HepG2 (cell line): ENCODE measurements around the gene GNB1. TPM values are rescaled to one million over a fixed set of nuclear protein-coding genes. Genes with fewer than 3 reads are reported as not detected.

Experiments
- ATAC-seq: fragments of 200-7000 bp; cut with Tn5 transposase; 3 replicates; pipeline ENCODE4 v1.9.1; 2020; ENCODE audit warnings: mild to moderate bottlenecking, moderate library complexity
- BruUV-seq: library from RNA; stranded (reverse); fragments of 400-500 nt; replicated peaks from 2 replicates; lab custom pipeline; 2021; lab: Mats Ljungman, UMichigan
- CTCF ChIA-PET: fragments of 300-600 bp; formaldehyde crosslinking; extraction: SDS; loops from one replicate; lab custom pipeline; 2021; ENCODE audit warnings: low total read pairs, inconsistent platforms, low intra/inter-chr PET ratio; lab: Yijun Ruan, JAX
- POLR2A ChIA-PET: fragments of 350-600 bp; sonication (Branson Sonifier 250); formaldehyde crosslinking; loops from one replicate; lab custom pipeline; 2020; ENCODE audit warnings: antibody characterized with exemption, inconsistent platforms; lab: Yijun Ruan, JAX
- DNase-seq: peaks from one replicate; pipeline ENCODE4 v3.0.0-alpha.2; 2015; ENCODE audit warnings: low spot score
- FAIRE-seq: peaks from 3 replicates; lab custom pipeline; 2011; peaks lifted over from hg19 to GRCh38; lab: Jason Lieb, UNC
- H2AFZ ChIP-seq: one replicate; pipeline ENCODE4 v1.6.1; 2011; ENCODE audit warnings: low read length, inconsistent platforms
- H3K27ac ChIP-seq: fragments of 300-600 bp; 3 replicates; pipeline ENCODE4 v1.8.0; 2011; ENCODE audit warnings: mixed run types, mild to moderate bottlenecking, mixed read lengths, low read length, inconsistent platforms; ENCODE audit not compliant: insufficient read depth; ENCODE audit errors: extremely low read length
- H3K27me3 ChIP-seq, 2 experiments: fragments of 200-600 bp in 1 of 2; 2 replicates in 1 of 2; 3 replicates in 1 of 2; pipeline versions ENCODE4 v1.6.0 to v1.8.0; 2011; ENCODE audit warnings: low read length in 2 of 2, mild to moderate bottlenecking in 2 of 2, moderate library complexity in 2 of 2, inconsistent platforms in 1 of 2; ENCODE audit not compliant: insufficient read depth in 2 of 2, control insufficient read depth in 1 of 2
- H3K36me3 ChIP-seq, 2 experiments: fragments of 200-600 bp in 1 of 2; replicated peaks in 1 of 2; 2 replicates in 1 of 2; 3 replicates in 1 of 2; pipeline versions ENCODE4 v1.5.1 to v1.8.0; 2011; ENCODE audit warnings: low read length in 2 of 2, inconsistent platforms in 1 of 2; ENCODE audit not compliant: insufficient read depth in 2 of 2, control insufficient read depth in 1 of 2
- H3K4me1 ChIP-seq: 2 replicates; pipeline ENCODE4 v1.5.1; 2012; ENCODE audit warnings: low read length, inconsistent platforms; ENCODE audit not compliant: insufficient read depth
- H3K4me2 ChIP-seq: 2 replicates; pipeline ENCODE4 v1.6.0; 2011; ENCODE audit warnings: low read depth, low read length, inconsistent platforms
- H3K4me3 ChIP-seq, 3 experiments: fragments of 200-600 bp in 1 of 3; sonication (generic), shearing (Covaris generic) in 1 of 3; replicated peaks in 1 of 3; 2 replicates each; pipeline ENCODE4 v1.5.1; 2011 to 2016; ENCODE audit warnings: low read length in 3 of 3, inconsistent platforms in 2 of 3, low read depth in 2 of 3, mild to moderate bottlenecking in 2 of 3, control low read depth in 1 of 3, mixed read lengths in 1 of 3; ENCODE audit not compliant: insufficient read depth in 1 of 3
- H3K79me2 ChIP-seq: one replicate; pipeline ENCODE4 v1.6.1; 2011; ENCODE audit warnings: low read length, inconsistent platforms; ENCODE audit not compliant: insufficient read depth
- H3K9ac ChIP-seq: 2 replicates; pipeline ENCODE4 v1.6.0; 2011; ENCODE audit warnings: mild to moderate bottlenecking, low read depth, low read length, inconsistent platforms; ENCODE audit not compliant: insufficient read depth
- H3K9me3 ChIP-seq: 2 replicates; pipeline ENCODE4 v1.5.1; 2012; ENCODE audit warnings: mild to moderate bottlenecking, low read length
- H4K20me1 ChIP-seq: 2 replicates; pipeline ENCODE4 v1.6.0; 2011; ENCODE audit warnings: inconsistent platforms, mild to moderate bottlenecking, low read length, moderate library complexity; ENCODE audit not compliant: insufficient read depth
- DNMT1 ChIP-seq: sonication (generic); formaldehyde crosslinking; IDR thresholded peaks from 2 replicates; pipeline ENCODE4 v1.5.1; 2020; ENCODE audit warnings: mild to moderate bottlenecking, missing genetic modification reagents
- ETV5 ChIP-seq: IDR thresholded peaks from 2 replicates; pipeline ENCODE4 v1.6.1; 2018; ENCODE audit warnings: missing biosample characterization, missing genetic modification reagents, inconsistent platforms, borderline replicate concordance
- EZH2 ChIP-seq: conservative IDR thresholded peaks from 2 replicates; pipeline ENCODE4 v1.6.1; 2012; ENCODE audit warnings: mild to moderate bottlenecking, low read depth, low read length, moderate library complexity
- GABPB1 ChIP-seq: IDR thresholded peaks from 2 replicates; pipeline ENCODE4 v1.6.1; 2016; ENCODE audit warnings: mild to moderate bottlenecking, missing genetic modification reagents, moderate library complexity, missing compliant biosample characterization
- GPN1 ChIP-seq: sonication (generic); formaldehyde crosslinking; IDR thresholded peaks from 2 replicates; pipeline ENCODE4 v1.5.1; 2020; ENCODE audit warnings: missing genetic modification reagents, borderline replicate concordance
- HNF4A ChIP-seq: sonication (generic); formaldehyde crosslinking; IDR thresholded peaks from 2 replicates; pipeline ENCODE4 v1.4.0; 2020; ENCODE audit warnings: missing genetic modification reagents
- HOMEZ ChIP-seq: IDR thresholded peaks from 2 replicates; pipeline ENCODE4 v1.6.1; 2016; ENCODE audit warnings: low read depth
- MED8 ChIP-seq: sonication (generic); formaldehyde crosslinking; IDR thresholded peaks from 2 replicates; pipeline ENCODE4 v1.8.1; 2023; ENCODE audit warnings: mild to moderate bottlenecking, missing genetic modification reagents; ENCODE audit not compliant: insufficient replicate concordance
- NPAS2 ChIP-seq: sonication (generic); formaldehyde crosslinking; IDR thresholded peaks from 2 replicates; pipeline ENCODE4 v1.8.0; 2022; ENCODE audit warnings: mild to moderate bottlenecking, missing genetic modification reagents, borderline replicate concordance
- PBX3 ChIP-seq: sonication (generic); formaldehyde crosslinking; IDR thresholded peaks from 2 replicates; pipeline ENCODE4 v1.8.1; 2023; ENCODE audit warnings: missing genetic modification reagents, inconsistent platforms, borderline replicate concordance
- RAD21 ChIP-seq: fragments of 450-650 bp; formaldehyde crosslinking; IDR thresholded peaks from 2 replicates; pipeline ENCODE4 v1.5.0; 2020; ENCODE audit warnings: mild to moderate bottlenecking
- RBM22 ChIP-seq: fragments of 200-400 bp; formaldehyde crosslinking; optimal IDR thresholded peaks from 2 replicates; pipeline ENCODE3; 2017; ENCODE audit warnings: mild to moderate bottlenecking, low read length, moderate library complexity
- SATB2 ChIP-seq: sonication (generic); formaldehyde crosslinking; IDR thresholded peaks from 2 replicates; pipeline ENCODE4 v1.5.0; 2020; ENCODE audit warnings: missing genetic modification reagents
- SKIL ChIP-seq: sonication (generic); formaldehyde crosslinking; IDR thresholded peaks from 2 replicates; pipeline ENCODE4 v1.8.0; 2022; ENCODE audit warnings: missing genetic modification reagents, mild to moderate bottlenecking, moderate library complexity, borderline replicate concordance
- SMARCC2 ChIP-seq: fragments of 450-650 bp; IDR thresholded peaks from 2 replicates; pipeline ENCODE4 v1.6.1; 2017; ENCODE audit warnings: antibody characterized with exemption, mild to moderate bottlenecking
- TBX2 ChIP-seq: sonication (generic); formaldehyde crosslinking; IDR thresholded peaks from 2 replicates; pipeline ENCODE4 v1.5.0; 2020; ENCODE audit warnings: missing genetic modification reagents, mild to moderate bottlenecking, borderline replicate concordance
- THAP11 ChIP-seq: IDR thresholded peaks from 2 replicates; pipeline ENCODE4 v1.6.1; 2016; ENCODE audit warnings: missing biosample characterization, missing genetic modification reagents
- ZFX ChIP-seq: sonication (generic); formaldehyde crosslinking; IDR thresholded peaks from 2 replicates; pipeline ENCODE4 v1.4.0; 2020; ENCODE audit warnings: mild to moderate bottlenecking, low read depth, missing genetic modification reagents, moderate library complexity
- ZNF282 ChIP-seq: fragments of 450-650 bp; IDR thresholded peaks from 2 replicates; pipeline ENCODE4 v1.6.1; 2018; ENCODE audit not compliant: partially characterized antibody
- ZNF83 ChIP-seq: sonication (generic); formaldehyde crosslinking; IDR thresholded peaks from 2 replicates; pipeline ENCODE4 v1.4.0; 2020; ENCODE audit warnings: missing genetic modification reagents, mild to moderate bottlenecking, borderline replicate concordance
- WGBS: methylation state at CpG from one replicate; pipeline ENCODE4 v1.1.6; 2017; ENCODE audit warnings: low lambda C conversion rate; 5-methylcytosine and 5-hydroxymethylcytosine counted together
- in situ Hi-C: cut with HindIII; loops from 2 replicates; pipeline ENCODE4 v1.10.0; 2017; ENCODE audit warnings: low pct_unique_long_range_greater_than_20kb; ENCODE audit not compliant: extremely low pct_ligation_motif_present
- intact Hi-C: fragments of 100-400 bp; cut with micrococcal nuclease; formaldehyde crosslinking; loops from one replicate; pipeline ENCODE4 v1.10.0; 2022; ENCODE audit not compliant: unreplicated experiment
- polyA plus RNA-seq, 8 experiments: library from polyadenylated mRNA; depleted of rRNA in 3 of 8; stranded (reverse) in 7 of 8; unstranded in 1 of 8; fragments of >200 nt; fragmentation: Illumina TruSeq in 4 of 8; extraction: Trizol in 4 of 8; gene quantifications; 2 replicates each; pipeline versions ENCODE4 v1.2.1 to v1.2.3, GENCODE V29; 2011 to 2016; ENCODE audit warnings: low read depth in 4 of 8, missing spikeins in 1 of 8, mixed read lengths in 1 of 8; ENCODE audit not compliant: insufficient read depth in 1 of 8
- total RNA-seq, 5 experiments: library from RNA; depleted of rRNA; stranded (reverse); fragments of >200 nt; fragmentation: Illumina TruSeq; extraction: Trizol; gene quantifications; 2 replicates each; pipeline ENCODE4 v1.2.3, GENCODE V29; 2016; ENCODE audit warnings: low read depth in 1 of 5

The GNB1 gene
- total and polyA plus RNA-seq, 2 of the 13 experiments (the other 11 are each of a cell fraction or from before 2014, with no cell fraction given) = 66.2 to 327 TPM

- peak overlapping the region in 1 of 3 experiments; percentile 60; a peak in 1 of 6 replicates for H3K4me3 ChIP-seq
- no peak overlapping the region for H2AFZ ChIP-seq
- H3K9ac ChIP-seq = peak overlapping the region; percentile 40; the same call in 1 of the 2 replicates
- H3K9me3 ChIP-seq = no peaks in the 10 kb centered on the region
- H3K27ac ChIP-seq = no peak overlapping the region
- no TSS peak for BruUV-seq
- ChIA-PET POLR2A (interaction anchor here (1.5 kb wide), 1 partner anchor 17 kb away, joined by 4 read pairs; no protein-coding TSS in a partner anchor), CTCF (no interaction called here)
- H3K4me1 ChIP-seq = peaks cover 48% of the 10 kb centered on the region
- no peaks in the 10 kb centered on the region for H3K79me2 ChIP-seq
- H3K36me3 ChIP-seq = no peaks in the 10 kb centered on the region
- H3K4me2 ChIP-seq = peak overlapping the region; percentile 76
- H4K20me1 ChIP-seq = no peaks in the 10 kb centered on the region
- intact Hi-C loops = no loop called here
- peak; percentile 20 for ATAC-seq
- no peak for DNase-seq
- FAIRE-seq = no peak
- in situ Hi-C loops = no loop called here
- 0% methylated on average over 2 of the region's 20 CpGs for WGBS
- H3K27me3 ChIP-seq = peaks cover 5 to 34% of the 10 kb centered on the region in 2 experiments
- no peak for TF ChIP-seq GPN1
- TF ChIP-seq MED8 = no peak
- TF ChIP-seq GABPB1 = peak; percentile 13; the same call in 1 of the 2 replicates
- no peak for TF ChIP-seq HNF4A (CRISPR knock-in tag)
- no peak for TF ChIP-seq ZNF83 (CRISPR knock-in tag)
- no peak for TF ChIP-seq DNMT1 (CRISPR knock-in tag)
- TF ChIP-seq SMARCC2 = no peak
- no peak for TF ChIP-seq ZNF282
- TF ChIP-seq THAP11 (CRISPR knock-in tag) = no peak
- TF ChIP-seq SATB2 = no peak
- TF ChIP-seq SKIL (CRISPR knock-in tag) = no peak
- TF ChIP-seq ETV5 (CRISPR knock-in tag) = no peak
- no peak for TF ChIP-seq EZH2
- TF ChIP-seq RAD21 (CRISPR knock-in tag) = no peak
- TF ChIP-seq PBX3 (CRISPR knock-in tag) = no peak
- peak; percentile 53; the same call in 1 of the 2 replicates for TF ChIP-seq TBX2 (CRISPR knock-in tag)
- 0 out of 2 replicates have a peak, but pooled peaks have one; percentile 26 for TF ChIP-seq ZFX (CRISPR knock-in tag)
- TF ChIP-seq NPAS2 (CRISPR knock-in tag) = no peak
- no peak for TF ChIP-seq HOMEZ (CRISPR knock-in tag)
- TF ChIP-seq RBM22 = no peak
These were observed 23.4 kb upstream of the GNB1 start for GRCh38 chr1:1914101-1914970.
